ENCODE data around the gene EDAR.

Gene EDAR

GRCh38 chr2:108967757-108968156 lies 21.3 kb downstream of the EDAR start:
- no peak for DNase-seq (ENCODE audit: low read depth)

DNA sequence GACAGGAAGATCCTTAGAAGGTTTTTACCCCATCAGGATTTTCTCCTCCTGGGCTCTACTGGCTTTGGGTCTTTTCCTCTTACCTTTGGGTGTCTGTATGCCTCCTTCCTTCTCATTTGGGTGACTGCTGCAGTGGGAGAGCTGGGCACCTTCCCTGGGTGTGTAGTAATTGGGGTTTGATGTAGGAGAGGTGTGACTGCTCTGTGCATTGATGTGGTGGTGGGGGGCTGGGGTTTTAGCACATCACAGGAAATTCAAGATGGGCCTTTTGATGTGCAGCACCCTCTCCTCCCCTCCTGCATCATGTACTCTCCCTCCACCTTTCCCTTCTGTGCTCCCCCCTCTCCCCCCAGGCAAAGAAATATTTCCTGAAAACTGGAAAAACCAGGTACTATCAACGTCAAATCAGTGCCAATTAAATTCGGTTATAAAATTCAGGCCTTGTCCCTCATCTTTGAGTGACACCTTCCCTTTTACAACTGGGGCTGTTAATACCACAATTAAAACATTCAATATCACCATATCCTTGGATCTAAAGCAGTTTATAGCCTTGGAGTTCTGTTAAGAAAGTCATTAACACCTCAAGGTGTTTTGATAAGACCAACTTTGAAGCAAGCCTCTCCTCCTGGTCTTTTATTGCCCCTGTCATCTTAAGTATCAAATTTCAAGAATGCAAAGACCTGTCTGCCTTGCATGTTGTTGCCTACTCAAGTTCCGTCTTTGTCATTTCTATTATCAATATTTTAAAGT lies 23.3 kb downstream of the EDAR start:
- no peak for DNase-seq (ENCODE audit: low read depth)

DNA sequence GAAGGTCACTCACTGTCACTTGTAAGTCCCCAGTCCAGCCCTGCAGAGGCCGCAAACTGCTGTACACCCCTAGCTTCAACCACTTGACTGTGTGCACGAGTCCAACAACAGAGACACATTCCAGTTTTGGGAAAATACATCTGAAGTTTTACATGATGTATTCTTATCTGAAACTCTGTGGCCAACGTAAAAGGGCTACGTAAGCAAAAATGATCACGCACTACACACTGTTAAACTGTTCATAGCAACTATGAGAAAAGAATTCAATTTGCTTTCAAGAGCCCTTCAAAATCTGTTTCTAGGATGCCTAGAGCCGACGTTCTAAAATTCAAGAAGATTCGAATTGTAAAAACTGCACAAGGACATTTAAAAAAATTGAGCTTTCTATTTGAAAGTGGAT lies 26.0 kb downstream of the EDAR start:
- DNase-seq (ENCODE audit: low read depth), result no peak

- no peak for DNase-seq (ENCODE audit: low read depth)
These were observed 27.2 kb downstream of the EDAR start for GRCh38 chr2:108961796-108962195.

DNA sequence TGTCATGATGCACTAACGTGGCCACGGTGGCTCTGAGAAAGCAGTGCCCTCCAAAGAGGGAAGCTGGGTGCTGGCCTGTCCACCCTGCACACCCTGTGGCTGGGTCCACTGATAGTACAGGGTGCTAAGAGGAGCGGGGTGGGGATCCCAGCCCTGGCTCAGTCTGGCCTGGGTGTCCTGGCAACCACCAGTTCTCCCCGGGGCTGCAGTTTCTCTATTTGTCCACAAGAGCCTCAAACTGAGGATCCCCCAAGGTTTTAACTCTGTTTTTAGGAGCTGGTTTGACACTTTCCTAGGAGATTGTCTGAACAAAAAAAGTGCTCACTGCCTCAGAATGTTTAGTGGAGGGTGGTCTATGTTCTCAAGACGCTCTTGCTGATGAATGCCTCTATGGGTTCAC lies 29.0 kb downstream of the EDAR start:
- no peak for DNase-seq (ENCODE audit: low read depth)

- no peak for DNase-seq (ENCODE audit: low read depth)
These were observed 29.6 kb downstream of the EDAR start for GRCh38 chr2:108959401-108959800.

- DNase-seq (ENCODE audit: low read depth), result no peak
These were observed 30.2 kb downstream of the EDAR start for GRCh38 chr2:108958632-108959341.

- no peak for DNase-seq (ENCODE audit: low read depth)
These were observed 31.0 kb downstream of the EDAR start for GRCh38 chr2:108958002-108958401.

- DNase-seq (ENCODE audit: low read depth), result no peak
These were observed 32.6 kb downstream of the EDAR start for GRCh38 chr2:108956375-108956774.

- no peak for DNase-seq (ENCODE audit: low read depth)
These were observed 38.5 kb downstream of the EDAR start for GRCh38 chr2:108950369-108951135.

DNA sequence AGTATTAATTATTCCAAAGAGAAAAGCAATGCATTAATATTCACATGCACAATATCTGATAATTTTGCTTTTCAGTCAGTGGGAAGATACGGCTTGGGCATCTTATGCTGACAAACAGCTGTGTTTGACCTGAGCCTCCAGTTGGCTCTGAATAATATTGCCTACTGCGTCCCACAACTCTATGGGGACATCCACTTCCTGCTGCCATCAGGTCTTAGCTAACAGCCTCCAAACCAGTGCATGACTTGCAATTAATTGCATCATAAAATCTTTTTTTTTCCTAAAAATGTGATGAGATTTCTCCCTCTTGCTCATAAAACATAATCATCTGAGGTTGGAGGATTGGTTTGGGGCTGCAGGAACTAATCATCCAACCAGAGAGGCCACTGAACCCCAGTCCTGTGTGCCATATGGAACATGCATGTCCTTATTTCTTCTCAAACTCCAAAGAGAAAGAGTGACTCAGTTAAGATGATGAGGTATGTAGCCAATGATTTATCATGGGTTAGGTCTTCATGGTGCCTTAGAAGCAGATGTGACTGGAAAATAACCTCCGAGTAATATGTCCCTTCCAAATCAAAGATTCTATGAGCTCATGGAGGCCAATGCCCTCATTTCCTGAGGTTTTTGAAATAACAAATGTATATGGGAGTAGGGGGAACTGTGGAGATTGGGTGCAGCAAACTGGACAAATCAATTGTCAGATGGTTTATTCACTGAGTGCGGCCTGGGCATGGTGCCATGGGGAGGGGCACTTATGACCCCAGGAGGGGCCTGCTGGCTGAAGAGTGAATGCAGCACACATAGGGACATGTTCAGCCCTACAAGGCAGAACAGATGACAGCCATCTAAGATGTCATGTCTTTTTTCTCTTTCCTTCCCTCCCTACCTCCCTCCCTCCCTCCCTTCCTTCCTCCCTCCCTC lies 39.4 kb downstream of the EDAR start:
- DNase-seq (ENCODE audit: low read depth), result no peak

DNA sequence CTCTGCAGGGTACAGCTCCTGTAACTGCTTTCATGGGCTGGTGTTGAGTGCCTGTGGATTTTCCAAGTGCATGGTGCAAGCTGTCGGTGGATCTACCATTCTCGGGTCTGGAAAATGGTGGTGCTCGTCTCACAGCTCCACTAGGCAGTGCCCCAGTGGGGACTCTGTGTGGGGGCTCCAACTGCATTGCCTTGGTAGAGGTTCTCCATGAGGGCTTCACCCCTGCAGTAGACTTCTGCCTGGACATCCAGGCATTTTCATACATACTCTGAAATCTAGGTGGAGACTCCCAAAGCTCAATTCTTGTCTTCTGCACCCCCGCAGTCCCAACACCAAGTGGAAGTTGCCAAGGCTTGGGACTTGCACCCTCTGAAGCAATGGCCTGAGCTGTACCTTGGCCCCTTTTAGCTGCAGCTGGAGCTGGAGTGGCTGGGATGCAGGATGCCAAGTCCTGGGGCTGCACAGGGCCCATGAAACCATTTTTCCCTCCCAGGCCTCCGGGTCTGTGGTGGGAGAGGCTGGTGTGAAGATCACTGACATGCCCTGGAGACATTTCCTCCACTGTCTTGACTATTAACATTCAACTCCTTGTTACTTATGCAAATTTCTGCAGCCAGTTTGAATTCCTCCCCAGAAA lies 41.6 kb downstream of the EDAR start:
- no peak for DNase-seq (ENCODE audit: low read depth)

- no peak for DNase-seq (ENCODE audit: low read depth)
These were observed 42.6 kb downstream of the EDAR start for GRCh38 chr2:108946442-108946841.

DNA sequence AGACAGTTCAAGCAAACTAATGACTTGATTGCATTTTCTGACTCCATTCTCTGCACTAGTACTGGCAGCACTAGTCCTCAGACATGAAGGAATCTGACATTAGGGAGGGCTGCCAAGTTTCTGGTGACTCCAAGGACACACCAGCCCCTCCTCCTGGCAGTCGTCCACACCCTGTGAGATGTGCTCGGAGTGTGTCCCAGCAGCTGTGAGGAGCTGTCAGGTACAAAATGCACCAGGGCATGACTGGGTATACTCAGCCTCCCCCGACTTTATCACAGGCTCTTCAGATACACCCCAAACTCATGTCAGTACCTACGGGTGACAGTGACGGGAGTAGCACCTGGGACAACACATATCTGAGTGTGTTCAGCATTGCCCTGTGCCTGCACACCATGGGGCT lies 43.1 kb downstream of the EDAR start:
- DNase-seq (ENCODE audit: low read depth), result no peak

DNA sequence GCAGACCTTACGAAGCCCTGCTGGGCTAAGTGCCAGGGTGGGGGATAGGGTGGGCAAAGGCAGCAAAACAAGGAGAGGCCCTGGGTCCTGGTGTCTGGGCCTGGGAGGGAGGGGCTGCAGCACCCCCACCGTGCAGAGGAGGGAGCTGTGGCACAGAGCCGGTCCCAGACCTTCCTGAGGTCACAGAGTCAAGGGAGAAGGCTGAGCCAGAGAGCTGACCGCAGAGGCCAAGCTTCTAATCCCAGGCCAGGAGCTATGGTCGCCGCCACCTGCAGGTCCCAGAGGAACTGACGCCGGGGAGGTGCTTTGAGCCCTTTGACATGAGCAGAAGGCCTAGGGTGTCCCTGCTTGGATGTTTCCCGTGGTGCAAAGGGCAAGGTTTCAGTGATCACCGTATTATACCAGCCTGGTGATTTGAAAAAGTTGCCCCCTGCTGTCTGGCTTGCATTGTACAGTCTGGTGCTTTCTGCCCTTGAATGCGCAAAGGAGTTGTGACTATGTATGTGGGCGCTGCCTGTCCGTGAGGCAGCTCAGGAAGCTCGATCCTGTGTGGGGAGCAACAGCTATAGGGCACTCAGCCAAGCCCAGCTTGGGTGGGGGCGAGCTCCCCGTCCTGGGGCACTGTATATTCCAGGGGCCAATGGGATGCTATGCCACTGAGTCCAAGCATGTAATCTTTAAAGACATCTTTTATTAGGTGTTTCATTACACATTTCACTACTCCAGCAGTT lies 44.3 kb downstream of the EDAR start:
- DNase-seq (ENCODE audit: low read depth), result no peak

- no peak for DNase-seq (ENCODE audit: low read depth)
These were observed 45.3 kb downstream of the EDAR start for GRCh38 chr2:108943751-108944150.

DNA sequence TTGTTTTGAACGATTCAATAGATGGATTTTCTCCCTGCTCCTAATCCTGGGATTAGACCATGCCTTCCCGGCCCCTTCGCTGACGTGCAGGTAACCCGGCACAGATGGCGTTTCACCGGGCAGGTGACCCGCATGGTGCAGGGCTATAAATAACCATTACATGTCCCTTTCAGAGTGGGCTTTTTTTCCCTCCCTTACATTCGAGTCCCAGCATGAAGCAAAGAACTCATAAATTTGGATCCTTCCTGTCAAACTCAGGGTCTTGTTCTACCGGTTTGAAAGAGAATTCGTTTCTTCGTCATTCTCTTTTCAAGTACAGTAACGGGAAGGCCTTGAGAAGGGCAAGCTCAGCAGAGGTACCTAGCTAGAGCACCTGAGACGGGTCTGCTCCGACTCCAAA lies 46.1 kb downstream of the EDAR start:
- no peak for DNase-seq (ENCODE audit: low read depth)

- no peak for DNase-seq (ENCODE audit: low read depth)
These were observed 46.7 kb downstream of the EDAR start for GRCh38 chr2:108942231-108942825.

DNA sequence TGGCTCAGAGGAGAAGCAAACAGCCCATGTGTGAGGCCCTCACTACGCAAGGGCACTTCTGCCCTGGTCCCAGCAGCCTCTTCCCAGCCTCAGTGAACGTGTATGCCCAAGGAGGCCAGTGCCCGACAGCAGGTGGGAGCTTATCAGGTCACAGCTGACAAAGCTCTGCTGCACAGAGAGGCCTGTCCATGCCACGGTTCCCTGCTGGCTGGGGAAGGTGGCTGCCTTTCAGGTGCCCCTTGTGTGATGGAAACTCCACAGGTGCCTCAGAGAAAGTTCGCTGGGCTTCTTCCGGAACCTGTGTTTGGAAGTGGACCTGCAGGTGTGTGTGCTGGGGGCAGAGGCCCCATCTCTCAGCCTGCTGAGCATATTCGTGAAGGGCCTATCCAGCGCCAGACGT lies 47.3 kb downstream of the EDAR start:
- DNase-seq (ENCODE audit: low read depth), result no peak

DNA sequence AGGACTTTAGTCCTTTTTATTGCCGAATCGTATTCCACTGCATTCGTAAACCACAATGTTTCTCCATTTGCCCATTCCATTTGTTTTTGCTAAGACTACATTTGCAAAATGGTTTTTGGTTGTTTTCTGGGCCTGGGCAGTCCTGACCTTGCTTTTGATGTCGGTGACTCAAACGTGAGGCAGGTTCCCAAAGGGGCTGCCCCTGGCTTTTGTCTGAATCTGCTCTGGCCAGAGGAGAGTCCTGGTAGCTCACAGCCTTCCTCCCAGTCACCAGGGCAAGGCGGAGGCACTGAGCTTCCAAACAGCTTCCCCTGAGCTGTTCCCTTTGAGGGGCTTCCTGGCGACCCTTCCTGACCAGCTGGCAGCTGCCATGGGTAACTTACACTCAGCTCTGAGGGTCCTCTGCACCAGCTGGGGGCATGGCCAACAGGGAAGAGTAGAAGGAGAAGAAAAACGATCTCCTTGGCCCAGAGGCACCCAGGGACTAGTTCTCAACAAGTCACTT lies 47.8 kb downstream of the EDAR start:
- DNase-seq (ENCODE audit: low read depth), result no peak

Data from activated T-cell treated with anti-CD3 and anti-CD28 coated beads for 1 hour (primary cell).